ENCODE results near the gene MEPE.
A peak's percentile ranks its signal among the peaks of the same experiment; 100 is the strongest.

MEPE gene

DNA sequence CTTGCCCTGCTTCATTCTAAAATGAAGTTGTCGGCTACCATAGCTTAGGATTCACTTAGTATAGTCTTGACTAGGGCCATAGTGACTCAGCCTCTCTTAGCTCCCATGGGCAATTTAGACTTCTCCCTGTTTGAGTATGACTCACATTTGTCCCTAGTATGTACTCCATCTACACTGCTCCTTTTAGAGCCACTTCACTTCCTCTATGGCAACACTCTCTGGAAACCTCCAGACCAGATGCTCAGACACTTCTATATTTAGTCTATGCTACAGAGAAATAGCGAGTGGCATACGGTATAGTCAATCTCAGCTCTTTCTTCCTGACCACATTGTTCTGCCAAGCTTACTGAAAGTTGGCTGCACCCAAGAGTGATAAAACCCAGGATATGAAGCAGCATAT is 11.2 kb downstream of the MEPE start:
- peak; percentile 87 for DNase-seq (ENCODE audit: low read depth)

DNA sequence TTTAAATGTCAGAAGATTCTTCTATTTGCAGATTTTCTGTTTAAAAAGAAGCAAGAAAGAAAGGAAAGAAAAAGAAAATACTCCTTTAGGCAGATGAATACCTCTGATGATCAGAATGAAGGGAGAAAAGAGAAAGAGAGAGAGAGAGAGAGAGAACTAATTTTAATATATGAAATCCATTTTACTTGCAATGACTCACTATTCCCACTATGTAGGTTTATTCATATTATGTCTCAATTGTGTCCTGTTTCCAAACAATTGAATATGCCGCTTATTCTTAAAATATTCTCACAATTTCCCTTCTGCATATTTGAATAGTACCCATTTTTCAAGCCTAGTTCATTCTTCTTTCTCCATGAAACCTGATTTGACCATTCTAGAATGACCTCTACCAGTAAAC is 11.7 kb downstream of the MEPE start:
- DNase-seq (ENCODE audit: low read depth): peak; percentile 29

DNA sequence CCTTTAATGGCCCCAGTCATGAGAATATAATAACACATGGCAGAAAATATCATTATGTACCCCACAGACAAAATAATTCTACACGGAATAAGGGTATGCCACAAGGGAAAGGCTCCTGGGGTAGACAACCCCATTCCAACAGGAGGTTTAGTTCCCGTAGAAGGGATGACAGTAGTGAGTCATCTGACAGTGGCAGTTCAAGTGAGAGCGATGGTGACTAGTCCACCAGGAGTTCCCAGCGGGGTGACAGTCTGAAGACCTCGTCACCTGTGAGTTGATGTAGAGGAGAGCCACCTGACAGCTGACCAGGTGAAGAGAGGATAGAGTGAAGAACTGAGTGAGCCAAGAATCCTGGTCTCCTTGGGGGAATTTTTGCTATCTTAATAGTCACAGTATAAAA is 13.5 kb downstream of the MEPE start:
- DNase-seq (ENCODE audit: low read depth): no peak

DNA sequence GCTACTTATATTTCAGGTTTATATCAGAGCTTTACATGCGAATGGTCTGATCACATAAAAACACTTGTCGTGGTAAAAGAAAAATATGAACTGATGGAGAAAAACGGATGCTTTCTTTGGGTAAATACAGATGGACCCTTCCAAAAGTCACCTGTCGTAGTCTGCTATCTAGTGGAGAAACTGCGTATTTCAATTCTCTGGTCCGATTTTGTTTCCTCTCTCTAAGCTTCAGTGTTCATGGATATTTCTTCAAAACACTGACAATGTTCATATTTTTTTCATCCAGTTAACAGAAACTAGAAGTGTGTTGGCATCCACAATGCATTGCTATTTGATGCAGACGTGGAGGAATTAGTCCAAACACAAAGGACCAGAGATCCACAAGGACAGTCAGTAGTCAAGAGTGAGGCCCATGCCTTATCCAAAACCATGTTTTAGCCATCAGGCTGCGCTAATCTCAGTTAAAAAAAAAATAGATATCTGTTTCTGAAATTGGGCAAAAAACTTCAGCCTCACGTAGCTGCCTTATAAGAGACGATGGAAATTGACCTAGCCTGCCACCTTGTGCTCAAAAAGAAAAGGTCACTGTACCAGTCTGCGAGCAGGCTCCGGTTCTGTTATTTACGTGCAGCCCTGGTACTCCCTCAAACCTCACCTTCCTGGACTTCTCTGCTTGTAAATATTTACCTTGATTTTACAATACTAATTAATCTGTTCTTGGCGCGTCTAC is 16.0 kb downstream of the MEPE start:
- DNase-seq (ENCODE audit: low read depth): peak; percentile 71

DNA sequence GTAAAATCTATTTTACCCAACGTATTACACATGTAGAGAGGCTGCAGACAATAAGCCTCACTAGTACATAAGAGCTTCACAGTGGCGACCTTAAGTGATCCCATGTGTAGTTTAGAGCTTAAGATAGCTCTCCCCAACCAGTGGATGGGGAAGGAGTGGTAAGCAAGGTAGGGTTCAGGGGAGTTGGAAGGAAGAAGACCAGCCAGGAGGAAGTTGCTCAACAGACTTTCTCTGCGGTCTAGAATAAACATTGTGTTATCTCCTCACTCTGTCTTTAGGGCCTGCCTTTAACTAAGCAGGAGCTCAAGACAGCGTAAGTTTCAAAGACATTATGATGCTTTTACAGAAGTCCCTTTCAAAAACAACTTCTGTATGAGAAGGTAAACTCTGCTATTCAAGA is 16.8 kb downstream of the MEPE start:
- peak; percentile 6 for DNase-seq (ENCODE audit: low read depth)

DNA sequence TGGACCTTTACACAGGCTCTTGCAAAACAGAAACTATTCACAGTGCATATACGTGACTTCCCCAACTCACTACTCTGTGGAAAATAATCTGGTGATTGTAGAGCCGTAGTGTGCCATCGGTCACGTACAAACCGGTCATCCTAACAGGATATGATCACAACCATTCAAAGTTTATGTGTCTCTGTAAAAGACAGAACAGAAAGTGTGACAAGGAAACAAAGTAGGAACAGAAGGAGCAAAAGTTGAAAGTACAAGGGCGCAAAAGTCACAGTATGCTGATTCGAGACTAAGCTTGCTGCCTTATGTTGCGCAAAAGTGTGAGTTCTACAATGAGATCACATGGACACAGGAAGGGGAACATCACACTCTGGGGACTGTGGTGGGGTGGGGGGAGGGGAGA is 18.6 kb downstream of the MEPE start:
- DNase-seq (ENCODE audit: low read depth): no peak

DNA sequence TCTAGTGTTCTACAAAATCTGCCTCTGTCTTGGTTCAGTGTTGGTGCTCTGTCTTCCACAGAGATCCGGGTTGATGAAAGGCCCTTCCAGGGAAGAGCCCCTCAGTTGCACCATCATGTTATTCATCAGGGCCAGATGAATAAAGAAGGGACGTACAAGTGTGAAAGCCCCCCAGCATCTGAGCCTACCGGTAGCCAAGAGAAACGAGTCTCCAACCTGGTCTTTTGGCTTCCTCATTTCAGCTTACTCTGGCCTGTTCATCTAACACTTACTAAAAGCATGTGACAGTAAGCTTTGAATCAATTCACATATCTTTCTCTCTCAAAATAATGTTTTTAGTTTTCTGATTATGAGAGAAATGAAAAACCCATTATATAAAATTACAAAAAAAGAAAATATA is 19.2 kb downstream of the MEPE start:
- no peak for DNase-seq (ENCODE audit: low read depth)

DNA sequence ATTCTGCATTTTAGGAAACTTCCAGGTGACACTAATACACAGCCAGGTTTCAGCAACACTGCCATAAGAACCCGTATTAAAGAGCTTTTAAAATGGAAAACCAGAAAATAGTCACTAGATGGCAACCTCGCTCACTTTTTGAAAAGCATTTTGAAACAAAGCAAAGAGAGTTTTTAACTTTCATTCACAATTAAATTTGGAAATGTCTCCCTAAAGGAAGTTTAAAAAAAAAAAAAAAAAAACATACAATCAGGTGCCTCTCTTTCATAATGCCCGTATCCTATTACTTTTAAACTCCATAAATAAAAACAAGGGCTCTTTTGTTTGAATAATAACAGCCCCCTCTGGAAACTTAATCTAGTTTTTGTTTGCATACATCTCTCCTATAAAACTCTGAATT is 20.3 kb downstream of the MEPE start:
- DNase-seq (ENCODE audit: low read depth): peak; percentile 61

DNA sequence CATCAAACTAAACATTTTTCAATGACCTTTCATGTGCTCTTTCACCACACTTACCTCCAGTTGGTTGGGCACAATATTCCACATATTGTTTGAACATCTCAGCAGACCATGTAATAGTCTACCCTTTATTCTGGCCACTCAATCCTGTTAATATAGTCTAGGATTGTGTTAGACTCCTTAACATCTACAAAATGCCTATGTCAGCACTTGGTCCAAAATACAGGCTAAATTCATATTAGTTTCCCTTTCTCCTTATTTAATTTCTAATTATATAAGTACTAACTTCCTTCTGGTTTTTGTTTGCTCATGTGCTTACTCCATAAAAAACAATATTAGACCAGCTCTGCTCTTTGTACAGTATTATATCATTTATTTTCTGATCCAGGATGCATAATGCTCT is 21.1 kb downstream of the MEPE start:
- no peak for DNase-seq (ENCODE audit: low read depth)

DNA sequence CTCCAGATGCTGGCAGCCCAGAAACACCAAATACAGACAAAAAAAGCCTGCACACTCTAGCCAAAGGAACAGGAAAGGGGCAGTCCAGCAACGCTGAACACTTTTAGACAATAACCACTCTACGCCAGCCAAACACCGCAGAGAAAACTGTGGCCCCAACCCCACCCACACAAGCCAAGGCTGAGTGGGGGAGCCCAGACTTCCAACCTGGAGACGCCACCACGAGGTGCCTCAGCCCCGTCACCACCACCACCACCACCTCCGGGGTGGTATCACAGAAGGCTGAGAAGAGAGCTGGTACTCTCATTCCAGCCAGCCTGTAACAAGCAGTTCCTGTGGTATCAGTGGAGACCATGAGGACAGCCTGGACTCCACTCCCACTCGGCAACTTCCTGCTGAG is 22.8 kb downstream of the MEPE start:
- no peak for DNase-seq (ENCODE audit: low read depth)

DNA sequence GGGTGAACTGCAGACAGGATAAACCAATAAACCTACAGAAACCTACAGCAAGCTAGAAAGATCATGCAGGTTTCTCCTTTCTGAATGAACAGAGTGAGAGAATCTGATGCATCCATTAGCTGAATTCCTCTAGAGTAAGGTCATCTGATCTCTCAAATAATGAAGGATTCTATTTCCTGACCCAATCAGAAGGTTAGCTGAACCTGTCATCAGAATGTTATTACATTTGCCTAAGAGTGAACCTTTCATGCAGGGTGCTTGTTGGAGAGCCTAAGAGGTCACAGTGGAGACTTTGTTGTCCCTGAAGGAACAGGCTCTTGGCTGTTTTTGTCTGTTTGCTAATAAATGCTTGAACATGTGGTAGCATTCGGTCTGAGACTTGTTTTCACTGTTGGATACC is 24.0 kb downstream of the MEPE start:
- DNase-seq (ENCODE audit: low read depth): peak; percentile 42

DNA sequence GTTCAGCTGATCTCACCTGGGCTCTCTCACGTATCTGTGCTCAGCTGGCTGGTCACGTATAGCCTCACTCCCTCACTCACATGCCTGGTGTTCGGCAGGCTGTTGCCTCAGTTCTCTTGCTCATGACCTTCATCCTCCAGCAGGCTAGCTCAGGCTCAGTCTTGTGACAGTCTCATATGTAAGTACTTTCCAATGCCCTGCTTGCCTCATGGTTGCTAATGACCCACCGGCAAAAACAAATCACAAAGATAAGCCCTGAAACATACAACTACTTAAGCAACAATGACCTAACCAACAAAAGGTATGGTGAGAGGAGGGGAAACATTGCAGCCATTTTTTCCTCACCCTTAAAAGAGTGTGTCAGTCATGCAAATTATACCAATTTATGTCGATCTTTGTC is 25.0 kb downstream of the MEPE start:
- DNase-seq (ENCODE audit: low read depth): no peak

DNA sequence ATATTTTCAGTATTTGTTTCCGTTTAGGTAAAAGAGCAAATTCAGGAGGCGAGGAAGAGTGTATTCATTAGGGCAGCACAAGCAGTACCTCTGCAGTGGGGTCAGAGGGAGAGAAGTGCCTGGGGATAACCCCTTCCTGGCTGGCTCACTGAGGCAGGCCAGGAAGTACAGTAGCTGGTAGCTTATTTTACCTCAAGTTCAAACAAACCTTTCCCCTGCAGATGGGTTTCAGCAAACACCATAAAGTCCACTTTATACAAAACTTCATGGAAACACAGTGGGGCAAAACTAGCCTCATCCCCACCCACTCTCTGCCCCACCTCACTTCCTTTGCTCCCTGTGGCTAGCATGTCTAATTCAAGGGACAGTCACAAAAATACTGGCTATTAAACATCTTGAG is 29.5 kb downstream of the MEPE start:
- no peak for DNase-seq (ENCODE audit: low read depth)

DNA sequence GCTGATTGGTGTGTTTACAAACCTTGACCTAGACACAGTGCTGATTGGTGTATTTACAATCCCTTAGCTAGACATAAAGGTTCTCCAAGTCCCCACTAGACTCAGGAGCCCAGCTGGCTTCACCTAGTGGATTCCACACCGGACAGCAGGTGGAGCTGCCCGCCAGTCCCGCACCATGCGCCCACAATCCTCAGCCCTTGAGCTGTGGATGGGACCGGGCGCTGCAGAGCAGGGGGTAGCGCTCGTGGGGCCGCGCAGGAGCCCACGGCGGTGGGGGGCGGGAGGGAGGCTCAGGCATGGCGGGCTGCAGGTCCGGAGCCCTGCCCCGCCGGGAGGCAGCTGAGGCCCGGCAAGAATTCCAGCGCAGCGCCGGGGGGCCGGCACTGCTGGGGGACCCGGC is 30.7 kb downstream of the MEPE start:
- DNase-seq (ENCODE audit: low read depth): no peak

DNA sequence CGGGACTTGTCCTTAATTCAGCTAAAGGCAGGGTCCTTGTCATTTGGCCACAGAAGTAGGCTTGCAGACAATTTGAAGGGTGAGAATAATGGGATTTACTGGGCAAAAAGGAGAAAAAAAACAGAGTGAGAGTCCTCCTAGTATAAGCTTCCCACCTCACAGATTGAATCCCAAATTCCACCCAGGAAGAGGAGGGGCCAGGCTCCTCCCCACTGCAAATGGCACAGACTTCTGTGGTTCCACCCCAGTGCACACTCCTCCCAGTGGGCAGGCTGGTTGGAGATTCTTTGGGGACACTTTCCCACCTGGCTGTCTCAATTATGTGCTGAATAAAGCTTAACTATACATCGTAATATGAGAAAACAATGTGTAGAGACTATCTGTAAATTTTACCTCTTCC is 31.6 kb downstream of the MEPE start:
- no peak for DNase-seq (ENCODE audit: low read depth)

DNA sequence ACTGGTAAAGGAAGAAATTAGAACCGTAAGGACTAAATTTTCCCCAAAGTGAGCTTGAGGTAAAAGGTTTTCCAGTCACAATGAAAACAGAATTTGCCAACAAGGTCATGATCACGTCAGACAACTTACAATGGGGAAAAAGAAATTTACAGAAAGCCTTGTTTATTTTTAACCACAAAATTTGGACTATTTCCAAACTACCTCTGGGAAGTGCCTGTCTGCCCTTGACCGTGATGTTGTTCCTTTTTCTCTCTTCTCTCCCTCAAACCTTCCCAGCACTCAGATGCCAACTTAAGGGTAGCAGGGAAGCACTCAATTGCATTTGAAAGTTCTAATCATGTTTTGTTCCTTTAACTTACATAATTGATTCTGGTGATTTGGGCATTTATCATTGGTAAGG is 32.5 kb downstream of the MEPE start:
- no peak for DNase-seq (ENCODE audit: low read depth)

DNA sequence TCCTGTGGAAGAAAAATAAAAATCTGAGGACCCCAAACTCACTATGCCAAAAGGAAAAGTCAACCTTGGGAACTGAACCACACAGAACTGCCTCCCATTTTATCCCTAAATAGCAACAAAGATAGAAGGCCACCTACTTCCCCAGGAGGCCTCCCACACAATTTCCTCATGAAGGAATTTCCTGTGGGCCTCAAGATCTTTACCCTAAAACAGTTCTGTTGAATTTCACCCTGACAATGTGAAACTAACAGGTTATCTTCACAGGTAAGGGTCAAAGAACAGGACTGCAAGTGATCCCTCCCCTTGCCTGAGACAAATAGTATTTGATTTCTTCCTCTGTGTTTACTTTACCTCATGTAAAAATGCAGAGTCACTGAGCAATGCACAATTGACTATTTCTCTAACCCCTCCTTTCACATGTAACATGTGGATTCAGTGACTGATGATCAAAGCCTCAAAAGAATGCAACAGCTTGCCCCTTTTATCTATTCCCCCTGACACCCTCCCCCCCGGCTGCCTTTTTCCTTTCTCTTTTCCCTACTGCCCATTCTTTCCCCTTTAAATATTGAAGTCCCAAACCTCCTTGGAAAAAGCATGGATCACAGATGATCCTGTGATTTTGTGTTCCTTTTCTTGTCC is 33.3 kb downstream of the MEPE start:
- peak; percentile 51 for DNase-seq (ENCODE audit: low read depth)

DNA sequence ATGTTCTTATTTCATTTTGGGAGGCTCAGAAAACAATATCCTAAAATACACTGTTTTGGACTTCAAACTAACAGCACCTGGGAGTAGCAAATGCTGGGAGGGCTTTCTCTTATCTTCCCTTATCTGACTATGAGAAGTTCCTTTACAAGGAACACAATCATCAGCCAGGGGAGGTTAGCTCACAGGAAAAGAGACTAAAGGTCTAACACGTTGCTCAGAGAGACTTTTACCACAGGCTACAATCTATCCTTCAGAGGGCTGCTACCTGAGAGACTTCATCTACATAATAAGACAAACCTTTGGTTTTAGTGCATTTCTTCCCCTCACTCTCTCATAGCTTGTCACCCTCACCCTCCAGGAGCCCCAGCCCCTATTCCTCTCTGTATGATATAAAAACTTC is 35.8 kb downstream of the MEPE start:
- no peak for DNase-seq (ENCODE audit: low read depth)

DNA sequence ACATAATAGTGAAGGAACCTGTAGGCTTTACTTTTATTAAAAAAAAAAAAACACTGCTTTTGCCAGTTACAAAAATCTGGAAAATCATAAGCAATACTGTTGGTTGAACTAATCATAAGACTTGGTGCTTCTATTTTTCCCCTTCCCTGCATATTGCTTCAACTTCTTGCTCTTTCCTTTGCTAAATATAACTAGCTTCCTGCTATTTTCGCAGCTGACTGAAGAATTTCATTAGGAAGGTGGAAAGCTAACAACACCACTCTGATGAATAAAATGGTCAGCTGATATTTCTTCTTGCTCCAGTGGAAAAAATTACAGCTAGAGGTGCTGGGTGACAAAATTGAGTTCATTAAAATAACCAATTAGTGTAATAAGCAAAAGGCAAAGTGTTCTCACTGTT is 39.3 kb downstream of the MEPE start:
- DNase-seq (ENCODE audit: low read depth): no peak

DNA sequence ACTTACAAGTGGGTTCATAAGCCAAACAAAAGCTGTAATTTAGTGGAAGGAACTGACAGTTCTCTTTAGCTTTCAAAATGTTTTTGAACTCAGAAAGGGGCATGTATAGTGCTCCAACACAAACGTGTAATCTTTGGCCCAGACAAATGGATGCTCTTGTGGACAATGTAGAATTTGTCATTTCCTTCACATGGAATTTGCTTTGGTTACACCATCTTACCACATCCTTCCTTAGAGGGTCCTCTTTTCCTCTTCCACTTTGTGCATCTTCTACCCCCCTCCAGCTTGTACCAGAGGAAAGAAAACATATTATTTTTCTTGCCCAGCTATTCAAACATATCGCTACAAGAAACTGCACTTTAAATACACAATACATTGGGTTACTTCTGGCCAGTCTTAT is 42.4 kb downstream of the MEPE start:
- DNase-seq (ENCODE audit: low read depth): no peak

DNA sequence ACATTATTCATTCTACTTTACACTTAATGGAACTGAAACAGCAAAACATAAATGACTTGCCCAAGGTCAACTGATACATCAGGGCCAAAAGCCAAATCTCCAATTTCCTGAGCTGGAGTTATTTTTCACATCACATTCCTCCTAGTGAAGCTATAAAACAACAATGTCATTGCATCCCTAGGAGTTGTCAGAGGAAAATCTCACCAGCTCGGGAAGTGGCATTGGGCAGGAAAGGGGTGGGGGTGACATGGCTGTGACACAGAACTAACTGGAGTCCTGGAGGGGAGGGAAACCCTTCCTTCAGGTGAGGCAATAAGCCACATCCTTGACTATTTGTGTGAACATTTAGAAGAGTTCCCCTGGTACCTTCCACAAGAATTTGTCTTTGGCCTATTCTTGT is 47.3 kb downstream of the MEPE start:
- DNase-seq (ENCODE audit: low read depth): no peak

DNA sequence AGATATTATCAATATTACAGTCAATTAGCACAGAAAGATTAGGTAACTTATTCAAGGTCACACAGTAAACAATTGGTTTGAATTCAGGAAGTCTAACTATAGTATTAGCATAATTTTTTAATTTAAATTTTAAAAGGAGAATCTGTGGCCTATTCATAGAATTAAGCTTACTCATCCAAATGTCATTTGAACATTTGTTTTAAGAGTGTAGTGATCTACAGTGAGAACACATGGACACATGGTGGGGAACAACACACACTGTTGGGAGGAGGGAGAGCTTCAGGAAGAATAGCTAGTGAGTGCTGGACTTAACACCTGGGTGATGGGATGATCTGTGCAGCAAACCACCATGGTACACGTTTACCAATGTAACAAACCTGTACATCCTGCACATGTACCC is 48.3 kb downstream of the MEPE start:
- DNase-seq (ENCODE audit: low read depth): no peak

DNA sequence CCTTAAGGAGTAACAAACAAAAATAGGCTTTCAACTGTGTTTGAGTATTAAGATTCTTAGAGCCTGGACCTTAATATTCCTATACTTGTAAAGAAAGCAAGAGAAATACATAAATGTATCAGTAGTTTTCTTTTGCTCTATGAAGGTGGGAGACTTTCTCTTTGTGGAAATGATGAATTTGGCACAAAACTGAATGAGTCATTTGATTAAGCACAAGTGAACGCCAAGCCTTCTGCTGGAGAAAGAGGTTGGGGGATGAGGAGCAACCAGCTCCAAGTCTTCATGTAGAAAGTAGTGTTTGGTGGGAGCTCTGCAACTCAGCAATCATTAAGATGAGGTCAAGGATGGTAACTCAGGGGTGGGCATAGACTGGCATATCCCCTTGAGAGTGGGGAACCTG is 49.6 kb downstream of the MEPE start:
- DNase-seq (ENCODE audit: low read depth): no peak

DNA sequence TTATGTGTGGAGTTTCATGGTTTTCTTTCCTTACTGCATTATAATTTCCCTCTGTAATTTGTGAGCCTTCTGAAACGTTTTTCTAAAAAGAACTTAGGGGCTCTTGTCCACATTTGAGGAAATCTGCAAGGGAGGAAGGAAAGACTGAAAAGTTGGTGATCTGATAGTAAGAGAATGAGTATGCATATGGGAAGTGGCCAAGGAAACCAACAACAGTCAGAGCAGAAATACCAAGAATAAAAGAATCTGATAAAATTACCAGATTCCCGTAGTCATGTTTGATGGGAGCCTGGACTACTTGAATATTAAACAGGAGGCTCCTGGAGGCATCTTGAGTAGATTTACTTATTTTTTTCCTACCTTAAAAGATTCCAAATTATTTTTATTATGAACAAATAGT is 50.1 kb downstream of the MEPE start:
- DNase-seq (ENCODE audit: low read depth): no peak

Data from ELR (cell line).